Astrocyte (in vitro differentiated cells and primary cell): ENCODE measurements around the gene CDCA5.

ENCODE experiments used
- CTCF ChIP-seq: IDR thresholded peaks from 2 replicates; pipeline ENCODE4 v1.5.1; 2011; ENCODE audit warnings: low read depth, mild to moderate bottlenecking, inconsistent platforms, low read length, moderate library complexity; ENCODE audit not compliant: insufficient read depth
- EZH2 ChIP-seq: IDR thresholded peaks from 2 replicates; pipeline ENCODE4 v1.6.1; 2012; ENCODE audit warnings: mild to moderate bottlenecking, low read length, inconsistent platforms; ENCODE audit not compliant: insufficient read depth

GRCh38 chr11:65113839-65114238, 30.0 kb upstream of the CDCA5 start:
- no peak for TF ChIP-seq CTCF
- no peak for TF ChIP-seq EZH2
